ENCODE measurements around the gene THUMPD1. TPM values are rescaled to one million over a fixed set of nuclear protein-coding genes. Genes with fewer than 3 reads are reported as not detected.
"Not testable (repeated sequence)": the region's sequence is repeated elsewhere in the genome, so short reads cannot be mapped to it uniquely, and the experiment has no call there.

THUMPD1 gene
- total RNA-seq, 3 donors from 2014 or later (not counting 1 experiment from before 2014, with no cell fraction given) = 86.1 to 92.2 (median 87.1) TPM

GRCh38 chr16:20704281-20704680 lies 37.3 kb downstream of the THUMPD1 start:
- H3K9me3 ChIP-seq (ENCODE audit: control insufficient read depth, insufficient read depth, low read length) = no peaks in the 10 kb centered on the region
- H3K27me3 Mint-ChIP-seq (ENCODE audit: low read depth in 2 of 2) = peaks cover 3 to 4% of the 10 kb centered on the region in 2 donors
- no peaks in the 10 kb centered on the region for H3K36me3 ChIP-seq (ENCODE audit: control insufficient read depth, insufficient read depth, low read length)
- no peak overlapping the region for H3K27ac Mint-ChIP-seq
- ATAC-seq (no peak), DNase-seq (no peak)
- no peaks in the 10 kb centered on the region for H3K4me1 ChIP-seq (ENCODE audit: control insufficient read depth, insufficient read depth, low read length)
- H3K27me3 ChIP-seq (ENCODE audit: control insufficient read depth, insufficient read depth, low read length) = no peaks in the 10 kb centered on the region
- WGBS (ENCODE audit: insufficient coverage) = 100% methylated on average over 1 of the region's 3 CpGs
- H3K4me3 ChIP-seq (ENCODE audit: low read length) = no peak overlapping the region
- H3K4me3 Mint-ChIP-seq = no peak overlapping the region
- no peaks in the 10 kb centered on the region for H3K36me3 Mint-ChIP-seq
- no peak for TF ChIP-seq CTCF (IDR thresholded peaks at IDR 0.05)
- no peaks in the 10 kb centered on the region for H3K4me1 Mint-ChIP-seq
- intact Hi-C loops (cut with micrococcal nuclease) = loop anchor here (10.0 kb wide), 1 partner anchor 799 kb away; no protein-coding TSS in a partner anchor
- no peak overlapping the region for H3K27ac ChIP-seq (ENCODE audit: low read length)
- H3K9me3 Mint-ChIP-seq = no peaks in the 10 kb centered on the region

GRCh38 chr16:20701692-20702091 lies 39.9 kb downstream of the THUMPD1 start:
- H3K4me1 Mint-ChIP-seq; H3K9me3 ChIP-seq (ENCODE audit: control insufficient read depth, insufficient read depth, low read length); H3K4me3 Mint-ChIP-seq; H3K36me3 ChIP-seq (ENCODE audit: control insufficient read depth, insufficient read depth, low read length); DNase-seq; H3K27me3 ChIP-seq (ENCODE audit: control insufficient read depth, insufficient read depth, low read length); H3K36me3 Mint-ChIP-seq; H3K27ac Mint-ChIP-seq; H3K4me3 ChIP-seq (ENCODE audit: low read length); H3K27ac ChIP-seq (ENCODE audit: low read length); H3K9me3 Mint-ChIP-seq; ATAC-seq; H3K4me1 ChIP-seq (ENCODE audit: control insufficient read depth, insufficient read depth, low read length): not testable (repeated sequence)
- H3K27me3 Mint-ChIP-seq (ENCODE audit: low read depth in 2 of 2) = peaks cover 3 to 13% of the 10 kb centered on the region in 2 donors
- intact Hi-C loops (cut with micrococcal nuclease) = loop anchor here (10.0 kb wide), 1 partner anchor 797 kb away; no protein-coding TSS in a partner anchor

GRCh38 chr16:20696618-20697017 lies 45.0 kb downstream of the THUMPD1 start:
- Histone ChIP-seq H3K27me3 (ENCODE audit: control insufficient read depth, insufficient read depth, low read length) (no peaks in the 10 kb centered on the region), H3K36me3 (ENCODE audit: control insufficient read depth, insufficient read depth, low read length) (no peaks in the 10 kb centered on the region), H3K9me3 (ENCODE audit: control insufficient read depth, insufficient read depth, low read length) (no peaks in the 10 kb centered on the region), H3K4me1 (ENCODE audit: control insufficient read depth, insufficient read depth, low read length) (no peaks in the 10 kb centered on the region), H3K4me3 (ENCODE audit: low read length) (no peak overlapping the region), H3K27ac (ENCODE audit: low read length) (no peak overlapping the region)
- Mint-ChIP-seq H3K9me3 (no peaks in the 10 kb centered on the region), H3K4me3 (no peak overlapping the region), H3K4me1 (no peaks in the 10 kb centered on the region), H3K27ac (no peak overlapping the region), H3K36me3 (no peaks in the 10 kb centered on the region), H3K27me3 (ENCODE audit: low read depth in 2 of 2) (peaks cover 5 to 37% of the 10 kb centered on the region in 2 donors)
- intact Hi-C loops (cut with micrococcal nuclease) = no loop called here
- TF ChIP-seq CTCF (IDR thresholded peaks at IDR 0.05) = no peak
- no peak for ATAC-seq
- 100% methylated on average over 1 of the region's 2 CpGs for WGBS (ENCODE audit: insufficient coverage)
- no peak for DNase-seq

- 83% methylated on average over 4 of the region's 4 CpGs for WGBS (ENCODE audit: insufficient coverage)
- H3K9me3 ChIP-seq (ENCODE audit: control insufficient read depth, insufficient read depth, low read length) = no peaks in the 10 kb centered on the region
- no peaks in the 10 kb centered on the region for H3K4me1 ChIP-seq (ENCODE audit: control insufficient read depth, insufficient read depth, low read length)
- no peaks in the 10 kb centered on the region for H3K27me3 ChIP-seq (ENCODE audit: control insufficient read depth, insufficient read depth, low read length)
- Mint-ChIP-seq H3K36me3 (no peaks in the 10 kb centered on the region), H3K4me3 (no peak overlapping the region), H3K27ac (no peak overlapping the region), H3K9me3 (no peaks in the 10 kb centered on the region), H3K27me3 (ENCODE audit: low read depth in 2 of 2) (peaks cover 2 to 47% of the 10 kb centered on the region in 2 donors), H3K4me1 (no peaks in the 10 kb centered on the region)
- H3K36me3 ChIP-seq (ENCODE audit: control insufficient read depth, insufficient read depth, low read length) = no peaks in the 10 kb centered on the region
- H3K4me3 ChIP-seq (ENCODE audit: low read length) = no peak overlapping the region
- DNase-seq (no peak), ATAC-seq (no peak)
- no peak for TF ChIP-seq CTCF (IDR thresholded peaks at IDR 0.05)
- H3K27ac ChIP-seq (ENCODE audit: low read length) = no peak overlapping the region
- intact Hi-C loops (cut with micrococcal nuclease) = no loop called here
These were observed 46.6 kb downstream of the THUMPD1 start for GRCh38 chr16:20695024-20695423.

GRCh38 chr16:20694096-20694495 lies 47.5 kb downstream of the THUMPD1 start:
- H3K36me3 ChIP-seq (ENCODE audit: control insufficient read depth, insufficient read depth, low read length); H3K36me3 Mint-ChIP-seq; H3K9me3 Mint-ChIP-seq; H3K4me1 ChIP-seq (ENCODE audit: control insufficient read depth, insufficient read depth, low read length); H3K27ac ChIP-seq (ENCODE audit: low read length); ATAC-seq; H3K27ac Mint-ChIP-seq; H3K9me3 ChIP-seq (ENCODE audit: control insufficient read depth, insufficient read depth, low read length); DNase-seq; H3K4me3 ChIP-seq (ENCODE audit: low read length); H3K27me3 ChIP-seq (ENCODE audit: control insufficient read depth, insufficient read depth, low read length); intact Hi-C loops (cut with micrococcal nuclease); H3K4me1 Mint-ChIP-seq; H3K4me3 Mint-ChIP-seq: not testable (repeated sequence)
- WGBS (ENCODE audit: insufficient coverage) = 45% methylated on average over 5 of the region's 6 CpGs
- peaks cover 2 to 47% of the 10 kb centered on the region in 2 donors for H3K27me3 Mint-ChIP-seq (ENCODE audit: low read depth in 2 of 2)

All from natural killer cell (primary cell).